Anterior cingulate cortex (tissue), 58 donors: ENCODE measurements around the gene HK3.
"Not testable (repeated sequence)": the region's sequence is repeated elsewhere in the genome, so short reads cannot be mapped to it uniquely, and the experiment has no call there.

Source experiments
- DNase-seq, 58 donors: peaks; one replicate each; lab custom pipeline; 2025; lab: John Stamatoyannopoulos, UW

Gene HK3

GRCh38 chr5:176873541-176874172 is 25.5 kb downstream of the HK3 start:
- DNase-seq = peak in 1 of 58 donors; percentile 19

GRCh38 chr5:176873011-176873410 is 26.1 kb downstream of the HK3 start:
- not testable (repeated sequence) for DNase-seq

GRCh38 chr5:176872586-176872985 is 26.6 kb downstream of the HK3 start:
- not testable (repeated sequence) for DNase-seq

GRCh38 chr5:176870644-176871043 is 28.5 kb downstream of the HK3 start:
- not testable (repeated sequence) for DNase-seq

DNA sequence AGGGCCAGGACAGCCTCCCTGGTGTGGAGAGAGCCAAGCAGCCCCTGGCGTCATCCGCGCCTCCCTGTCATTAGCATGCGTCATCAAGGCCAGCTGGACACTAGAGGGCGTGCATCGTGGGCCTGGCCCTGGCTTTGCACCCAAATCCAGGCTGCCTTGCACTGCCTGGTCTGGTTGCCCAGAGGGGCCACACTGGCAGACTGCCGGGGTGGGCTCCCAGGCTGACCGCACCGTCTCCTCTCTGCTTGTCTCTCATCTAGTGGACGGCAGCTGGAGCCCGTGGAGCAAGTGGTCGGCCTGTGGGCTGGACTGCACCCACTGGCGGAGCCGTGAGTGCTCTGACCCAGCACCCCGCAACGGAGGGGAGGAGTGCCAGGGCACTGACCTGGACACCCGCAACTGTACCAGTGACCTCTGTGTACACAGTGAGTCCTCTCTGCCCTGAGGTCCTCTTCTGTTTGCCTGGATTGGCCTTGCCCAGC is 29.0 kb downstream of the HK3 start:
- peak in 7 of 58 donors; percentile 9 to 44 (median 24) for DNase-seq

GRCh38 chr5:176869501-176870109 is 29.5 kb downstream of the HK3 start:
- no peak for DNase-seq

GRCh38 chr5:176868731-176869130 is 30.4 kb downstream of the HK3 start:
- no peak for DNase-seq

DNA sequence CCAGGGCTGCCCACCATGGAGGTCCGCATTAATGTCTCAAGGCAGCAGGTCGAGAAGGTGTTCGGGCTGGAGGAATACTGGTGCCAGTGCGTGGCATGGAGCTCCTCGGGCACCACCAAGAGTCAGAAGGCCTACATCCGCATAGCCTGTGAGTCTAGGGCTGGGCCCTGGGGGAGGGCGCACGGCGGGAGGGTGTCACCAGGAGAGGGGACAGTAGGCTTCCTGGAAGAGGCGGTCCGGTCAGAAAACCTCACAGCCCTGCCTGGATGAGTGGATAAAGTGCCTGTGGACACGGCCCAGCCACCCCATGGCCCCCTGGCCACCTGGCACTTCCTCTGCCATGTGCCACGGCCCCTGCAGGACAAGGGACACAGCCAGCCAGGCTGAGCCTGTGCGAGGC is 31.0 kb downstream of the HK3 start:
- no peak for DNase-seq

GRCh38 chr5:176866707-176867310 is 32.3 kb downstream of the HK3 start:
- DNase-seq = no peak

DNA sequence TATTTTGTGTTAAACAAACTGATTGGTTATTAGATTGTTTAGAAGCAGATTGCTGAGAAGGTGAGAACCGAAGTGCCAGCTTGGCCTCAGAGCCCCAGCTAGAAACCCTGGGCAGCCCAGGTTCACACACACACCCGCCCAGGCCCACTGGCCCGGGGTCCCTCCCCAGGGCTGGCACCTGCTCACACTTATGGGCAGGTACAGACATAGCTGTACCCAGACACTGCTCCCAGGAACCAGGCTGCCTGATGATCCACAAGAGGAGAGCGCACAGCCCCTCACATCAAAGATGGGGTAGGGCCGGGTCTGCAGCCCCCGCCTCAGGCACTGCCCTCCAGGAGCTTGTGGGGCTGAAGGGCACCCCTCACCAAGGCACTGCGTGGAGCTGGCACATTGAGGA is 33.2 kb downstream of the HK3 start:
- DNase-seq = no peak

DNA sequence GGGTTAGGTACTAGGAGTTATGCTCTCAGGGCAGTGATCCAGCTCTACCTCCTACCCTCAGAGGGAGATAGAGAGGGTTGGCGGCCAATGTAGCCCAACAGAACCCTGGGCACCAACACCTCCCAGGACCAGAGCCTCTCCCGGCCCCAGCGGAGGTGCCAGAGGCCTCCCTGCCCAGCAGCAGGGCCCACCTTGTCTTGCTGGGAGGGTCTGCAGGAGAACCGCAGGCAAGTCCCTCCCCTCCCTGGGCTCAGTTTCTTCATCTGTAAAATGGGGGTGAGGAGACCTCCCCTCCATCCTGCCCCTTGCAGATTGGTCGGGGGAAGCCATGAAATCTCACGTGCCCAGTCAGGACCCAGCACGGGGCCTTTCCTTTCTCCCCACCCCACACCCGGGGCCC is 34.4 kb downstream of the HK3 start:
- DNase-seq = no peak

DNA sequence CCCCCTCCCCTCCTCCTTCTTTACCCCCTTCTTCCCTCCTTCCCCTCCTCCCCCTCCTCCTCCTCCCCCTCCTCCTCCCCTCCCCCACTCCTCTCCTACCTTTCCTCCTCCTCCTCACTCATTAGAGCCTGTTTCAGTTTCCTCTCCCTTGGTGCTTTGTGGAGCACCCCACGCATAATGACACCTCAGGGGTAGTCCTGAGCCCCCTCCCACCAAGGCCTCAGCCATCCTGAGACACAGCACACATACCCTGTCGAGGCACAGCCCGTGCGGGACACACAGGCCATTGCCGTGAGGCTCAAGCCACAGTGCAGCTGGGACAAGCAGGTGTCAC is 35.4 kb downstream of the HK3 start:
- no peak for DNase-seq

DNA sequence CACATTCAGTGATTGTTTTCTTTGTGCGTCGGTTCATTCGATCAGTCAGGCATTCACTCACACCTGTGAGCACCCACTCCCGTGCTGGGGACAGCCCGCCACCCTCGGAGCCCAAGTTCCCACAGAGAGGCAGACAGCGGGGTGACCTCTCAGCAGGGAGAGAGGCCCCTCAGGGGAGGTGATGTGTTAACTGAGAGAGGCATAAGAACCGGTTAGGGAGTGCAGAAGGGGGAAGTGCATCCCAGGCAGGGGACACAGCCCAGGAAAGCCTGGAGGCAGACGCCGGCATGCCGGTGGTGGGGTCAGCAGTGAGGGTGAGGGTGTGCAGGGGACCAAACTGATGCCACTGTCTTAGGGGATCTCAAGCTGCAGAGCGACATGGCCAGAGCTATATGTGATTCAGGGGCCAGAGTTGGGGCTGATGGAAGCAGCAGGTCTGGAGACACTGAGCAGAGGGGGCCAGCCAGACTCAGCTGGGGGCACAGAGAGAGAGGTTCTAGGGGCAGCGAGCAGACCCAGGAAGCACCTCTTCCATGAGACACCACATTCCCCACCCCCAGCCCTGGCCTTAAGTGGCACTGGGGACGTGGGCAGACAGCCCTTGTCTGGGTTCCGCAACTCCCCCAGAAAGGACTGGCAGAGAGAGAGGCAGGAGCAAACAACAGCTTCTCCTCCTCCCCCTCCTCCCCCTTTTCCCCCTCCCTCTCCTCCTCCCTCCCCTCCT is 35.9 kb downstream of the HK3 start:
- no peak for DNase-seq

DNA sequence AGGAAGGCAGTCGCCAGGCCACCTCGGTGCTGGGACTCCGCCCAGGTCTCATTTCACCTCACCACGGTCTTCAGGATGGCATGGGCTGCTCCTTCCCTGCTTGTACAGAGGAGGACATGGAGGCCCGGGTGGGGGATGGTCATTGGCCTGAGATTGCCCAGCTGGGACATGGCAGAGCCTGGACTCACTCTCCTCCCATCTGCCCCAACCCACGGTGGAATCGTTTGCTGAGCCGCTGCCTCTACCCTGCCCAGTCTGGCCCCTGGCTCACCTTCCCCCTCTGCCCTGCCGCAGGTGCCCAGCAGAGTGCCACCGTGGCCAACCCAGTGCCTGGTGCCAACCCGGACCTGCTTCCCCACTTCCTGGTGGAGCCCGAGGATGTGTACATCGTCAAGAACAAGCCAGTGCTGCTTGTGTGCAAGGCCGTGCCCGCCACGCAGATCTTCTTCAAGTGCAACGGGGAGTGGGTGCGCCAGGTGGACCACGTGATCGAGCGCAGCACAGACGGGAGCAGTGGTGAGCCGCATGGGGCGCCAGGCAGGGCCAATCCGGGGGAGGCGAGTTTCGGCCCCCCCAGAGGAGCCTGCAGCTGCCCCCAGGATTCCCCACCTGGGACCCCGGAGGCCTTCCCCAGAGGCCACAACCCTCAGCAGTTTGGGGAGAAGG is 36.7 kb downstream of the HK3 start:
- DNase-seq = no peak

GRCh38 chr5:176861276-176861675 is 37.9 kb downstream of the HK3 start:
- no peak for DNase-seq

DNA sequence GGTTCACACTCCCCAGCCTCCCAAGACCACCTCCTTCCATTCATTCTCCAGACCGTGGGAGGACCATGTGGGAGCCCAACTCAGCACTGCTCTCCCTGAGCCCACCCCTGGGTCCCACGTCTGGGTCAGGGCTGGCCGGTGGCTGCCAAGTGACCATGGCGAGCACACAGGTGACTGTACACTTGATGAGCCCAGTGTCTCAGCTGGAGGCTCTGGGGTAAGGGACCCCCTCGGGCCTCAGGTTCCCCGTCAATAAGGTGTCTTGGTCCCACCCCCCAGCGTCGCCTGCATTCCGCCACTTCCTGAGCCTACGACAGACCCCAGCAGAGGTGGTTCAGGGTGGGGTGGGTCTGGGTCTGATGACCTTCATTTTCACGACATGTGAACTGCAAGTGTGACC is 38.8 kb downstream of the HK3 start:
- no peak for DNase-seq

GRCh38 chr5:176859916-176860315 is 39.2 kb downstream of the HK3 start:
- no peak for DNase-seq

GRCh38 chr5:176857894-176858273 is 41.3 kb downstream of the HK3 start:
- no peak for DNase-seq

DNA sequence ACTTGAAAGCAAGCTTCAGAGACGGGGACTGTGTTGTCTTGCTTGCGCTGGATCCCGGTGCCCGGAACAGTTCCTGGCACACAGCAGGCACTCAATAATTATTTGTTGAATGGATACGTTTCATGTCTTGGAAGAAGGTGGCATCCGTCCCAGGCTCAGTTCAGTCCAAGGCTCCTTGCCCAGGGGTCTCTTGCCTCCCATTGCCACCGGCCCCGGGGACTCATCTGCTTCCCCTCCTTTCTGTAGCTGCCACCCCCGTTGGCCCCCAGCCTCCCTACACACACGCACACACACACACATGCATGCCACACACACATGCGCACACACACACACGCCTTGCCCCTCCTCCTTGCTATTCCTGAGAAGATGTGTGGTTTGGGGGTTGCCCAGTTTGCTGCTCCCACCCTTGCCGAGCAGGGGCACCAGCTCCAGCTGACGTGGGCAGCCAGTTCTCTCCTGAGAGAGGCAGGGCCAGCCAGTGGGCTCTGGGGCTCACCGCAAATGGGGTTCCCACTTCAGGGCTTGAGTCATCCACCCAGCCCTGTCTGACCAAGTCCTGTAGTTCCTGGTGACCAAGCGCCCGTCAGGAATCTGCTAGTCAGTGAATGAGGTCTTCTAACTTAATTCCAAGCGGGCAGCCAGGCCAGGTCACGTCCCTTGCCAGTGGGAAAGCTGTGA is 41.8 kb downstream of the HK3 start:
- peak in 11 of 58 donors; percentile 6 to 59 (median 38) for DNase-seq

GRCh38 chr5:176856746-176857145 is 42.4 kb downstream of the HK3 start:
- peak in 1 of 58 donors; percentile 59 for DNase-seq
